IPS DF 6.9 (cell line): Measurements from ENCODE around the gene PPP1R17.

Experiments
- DNase-seq: peaks from one replicate; pipeline ENCODE4 v3.0.0-alpha.2; 2013; ENCODE audit warnings: low read depth, low spot score
- H3K27ac ChIP-seq: one replicate; pipeline ENCODE4 v1.5.1; 2013; ENCODE audit warnings: low read length, control low read depth
- H3K27me3 ChIP-seq: 2 replicates; pipeline ENCODE4 v1.6.1; 2013; ENCODE audit warnings: mild to moderate bottlenecking, low read length; ENCODE audit not compliant: control insufficient read depth, insufficient read depth
- H3K36me3 ChIP-seq: 2 replicates; pipeline ENCODE4 v1.6.1; 2013; ENCODE audit warnings: low read length; ENCODE audit not compliant: control insufficient read depth, insufficient read depth
- H3K4me1 ChIP-seq: 2 replicates; pipeline ENCODE4 v1.6.1; 2013; ENCODE audit warnings: low read length; ENCODE audit not compliant: control insufficient read depth, insufficient read depth
- H3K4me3 ChIP-seq: 2 replicates; pipeline ENCODE4 v1.5.1; 2013; ENCODE audit warnings: mild to moderate bottlenecking, low read length
- H3K9me3 ChIP-seq: 2 replicates; pipeline ENCODE4 v1.6.1; 2013; ENCODE audit warnings: low read length, inconsistent platforms; ENCODE audit not compliant: control insufficient read depth, insufficient read depth
- WGBS: extraction: QIAGEN DNeasy Blood & Tissue Kit; methylation state at CpG from one replicate; pipeline ENCODE4 v1.1.7; 2013; ENCODE audit warnings: mixed read lengths, missing lambda C conversion rate; ENCODE audit not compliant: insufficient read length, insufficient coverage; 5-methylcytosine and 5-hydroxymethylcytosine counted together

The PPP1R17 gene

DNA sequence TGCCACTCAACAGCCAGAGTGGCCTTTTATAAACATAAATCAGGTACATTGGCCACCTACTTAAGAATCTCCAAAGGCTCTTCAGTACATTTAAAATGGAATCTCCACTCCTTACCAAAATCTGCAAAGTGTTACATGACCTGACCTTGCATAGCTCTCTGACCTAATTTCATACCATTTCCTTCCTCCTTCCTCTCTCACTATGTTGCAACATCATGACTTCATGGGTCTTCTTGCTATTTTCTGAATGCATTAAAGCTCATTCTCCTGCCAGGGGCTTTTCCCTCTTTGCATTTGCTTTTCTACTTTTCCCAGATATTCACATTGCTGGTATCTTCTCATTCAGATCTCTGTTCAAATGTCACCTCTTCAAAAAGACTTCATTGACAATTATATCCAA, 22.1 kb upstream of the PPP1R17 start:
- no peak overlapping the region for H3K27ac ChIP-seq
- H3K27me3 ChIP-seq = no peaks in the 10 kb centered on the region
- H3K36me3 ChIP-seq = no peaks in the 10 kb centered on the region
- H3K4me3 ChIP-seq = no peak overlapping the region
- DNase-seq = no peak
- H3K4me1 ChIP-seq = 0 out of 2 replicates have a peak, but pooled peaks cover 1% of the 10 kb centered on the region
- no peaks in the 10 kb centered on the region for H3K9me3 ChIP-seq

DNA sequence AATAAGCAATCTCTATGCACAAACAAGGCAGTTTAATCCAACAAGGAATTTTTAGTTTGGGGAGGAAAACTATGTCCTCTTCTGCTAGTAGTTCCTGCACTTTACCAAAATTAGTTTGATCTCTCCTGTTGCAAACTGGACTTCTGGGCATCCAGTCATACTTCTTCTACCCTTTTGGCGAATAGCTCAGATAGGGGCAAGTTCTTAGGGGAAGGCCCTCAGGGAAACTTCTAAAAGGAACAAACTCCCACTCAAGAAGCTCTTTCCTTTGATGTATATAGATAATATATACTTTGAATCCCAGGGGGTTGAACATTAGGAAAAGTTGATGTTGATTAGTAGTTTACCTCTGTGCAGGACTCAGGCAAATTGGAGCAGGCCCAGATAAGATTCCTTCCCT, 21.5 kb upstream of the PPP1R17 start:
- 0 out of 2 replicates have a peak, but pooled peaks cover 1% of the 10 kb centered on the region for H3K4me1 ChIP-seq
- H3K4me3 ChIP-seq = no peak overlapping the region
- WGBS = no CpG with 5 or more reads among the region's 1 CpG
- no peaks in the 10 kb centered on the region for H3K9me3 ChIP-seq
- no peaks in the 10 kb centered on the region for H3K27me3 ChIP-seq
- no peaks in the 10 kb centered on the region for H3K36me3 ChIP-seq
- DNase-seq = no peak
- no peak overlapping the region for H3K27ac ChIP-seq

DNA sequence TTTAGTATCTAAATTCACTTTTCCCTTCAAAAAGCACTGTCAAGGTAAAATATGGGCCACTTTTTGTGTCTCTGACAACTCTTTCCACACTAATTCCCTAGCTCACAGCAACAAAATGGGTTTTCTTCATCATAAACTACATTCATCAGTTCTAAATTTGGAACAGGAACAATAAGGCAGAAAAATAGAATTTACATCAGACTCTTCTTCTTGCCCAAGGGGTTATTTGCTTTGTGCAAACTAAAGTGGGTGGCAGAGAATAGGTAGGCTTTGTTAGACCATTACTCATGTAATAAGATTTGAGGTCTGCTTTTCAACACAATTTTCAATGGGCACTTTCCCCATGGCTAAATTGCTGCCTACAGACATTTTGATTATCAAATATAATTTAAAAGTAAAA, 17.6 kb upstream of the PPP1R17 start:
- H3K4me1 ChIP-seq = no peaks in the 10 kb centered on the region
- no peak overlapping the region for H3K27ac ChIP-seq
- DNase-seq = no peak
- H3K9me3 ChIP-seq = no peaks in the 10 kb centered on the region
- no peaks in the 10 kb centered on the region for H3K27me3 ChIP-seq
- H3K36me3 ChIP-seq = no peaks in the 10 kb centered on the region
- H3K4me3 ChIP-seq = no peak overlapping the region

DNA sequence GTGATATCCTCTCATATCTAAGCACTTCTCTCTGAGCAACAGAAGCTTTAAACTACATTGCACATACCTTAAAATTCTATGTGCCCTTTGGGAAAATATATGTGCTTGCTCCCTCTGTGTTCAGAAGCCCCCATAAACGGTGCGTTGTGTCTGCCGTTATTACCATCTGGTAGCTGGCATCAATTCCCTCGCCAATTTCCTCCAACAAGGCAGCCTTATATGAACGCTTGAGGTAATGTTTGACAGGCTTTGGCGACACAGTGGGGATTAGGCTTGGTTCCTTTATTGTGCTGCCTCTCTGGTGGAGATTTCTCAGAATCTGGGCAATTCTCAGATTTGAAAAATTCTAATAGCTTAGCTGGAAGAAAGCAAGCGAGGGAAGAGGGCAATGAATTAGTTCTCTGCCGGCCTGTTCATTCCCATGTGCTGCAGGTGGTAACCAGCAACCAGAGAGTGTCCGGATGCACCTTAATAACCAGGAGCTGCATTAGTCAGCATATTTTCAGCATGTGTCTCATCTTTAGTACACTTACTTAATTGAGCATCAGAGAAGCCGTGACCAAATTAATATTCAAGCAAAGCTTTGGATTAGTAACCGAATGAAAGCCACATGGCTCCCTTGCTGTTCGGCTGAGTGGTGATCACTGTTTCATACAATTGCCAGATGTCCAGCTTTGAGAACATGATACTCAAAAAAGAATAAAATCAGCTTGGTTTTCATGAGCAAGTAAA, 7.3 kb upstream of the PPP1R17 start:
- DNase-seq = no peak
- Histone ChIP-seq H3K9me3 (no peaks in the 10 kb centered on the region), H3K36me3 (no peaks in the 10 kb centered on the region), H3K4me1 (no peaks in the 10 kb centered on the region), H3K4me3 (no peak overlapping the region), H3K27ac (no peak overlapping the region), H3K27me3 (no peaks in the 10 kb centered on the region)
- WGBS = no CpG with 5 or more reads among the region's 12 CpGs

DNA sequence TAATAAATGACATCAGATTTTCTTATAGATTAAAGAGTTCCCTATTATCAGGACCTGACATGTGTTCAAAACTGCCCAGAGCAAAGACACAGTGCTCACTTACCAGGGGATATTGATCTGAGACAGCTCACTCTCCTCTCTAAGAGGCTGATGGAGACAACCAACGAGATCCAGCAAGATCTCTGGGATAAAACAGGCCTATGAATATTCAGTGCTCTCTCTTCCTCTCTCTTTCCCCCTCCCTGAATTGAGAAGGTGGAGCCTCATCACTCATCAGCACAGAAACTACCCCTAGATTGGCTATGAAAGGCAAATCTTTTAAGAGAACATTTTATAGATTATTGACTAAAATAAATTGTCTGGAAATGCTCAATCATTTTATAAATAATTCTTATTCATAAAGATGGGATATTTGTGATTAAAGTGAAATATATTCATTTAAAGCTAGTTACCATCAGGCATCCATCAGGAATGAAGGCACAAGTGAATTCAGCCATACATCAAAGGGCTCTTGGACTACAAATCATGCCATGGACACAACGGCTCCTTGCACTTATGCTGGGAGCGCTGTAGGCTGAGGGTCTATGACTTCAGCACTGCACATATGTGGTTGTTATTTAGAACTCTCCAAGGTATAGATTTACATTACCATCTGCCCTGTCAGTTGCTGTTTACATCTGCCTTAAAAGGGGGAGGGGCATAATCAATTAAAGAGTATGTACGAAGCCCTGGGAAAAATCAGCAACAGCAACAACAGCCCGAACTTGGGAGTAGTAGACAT, 3.4 kb upstream of the PPP1R17 start:
- WGBS = no CpG with 5 or more reads among the region's 5 CpGs
- Histone ChIP-seq H3K27ac (no peak overlapping the region), H3K27me3 (no peaks in the 10 kb centered on the region), H3K4me3 (no peak overlapping the region), H3K4me1 (0 out of 2 replicates have a peak, but pooled peaks cover 2% of the 10 kb centered on the region), H3K9me3 (no peaks in the 10 kb centered on the region), H3K36me3 (no peaks in the 10 kb centered on the region)
- DNase-seq = no peak

DNA sequence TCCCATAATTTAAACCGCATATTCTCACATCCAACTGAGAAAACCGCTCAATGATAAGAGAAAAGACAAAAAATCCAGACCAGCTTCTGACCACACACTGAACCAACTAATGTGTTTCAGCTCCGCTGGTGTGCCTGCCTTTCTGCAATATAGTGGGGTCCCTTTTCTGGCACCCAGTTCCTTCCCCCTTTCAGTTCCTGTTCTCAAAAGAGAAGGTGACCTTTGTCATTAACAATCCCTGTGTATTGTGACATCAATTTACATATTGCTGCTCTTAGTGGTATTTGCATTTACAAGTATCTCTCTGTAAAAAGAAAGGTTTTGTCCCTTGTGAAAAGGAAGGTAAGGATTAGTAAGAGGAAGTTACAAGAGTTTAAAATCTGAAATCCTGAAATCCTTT, 1.4 kb downstream of the PPP1R17 start:
- Histone ChIP-seq H3K27me3 (no peaks in the 10 kb centered on the region), H3K4me3 (no peak overlapping the region), H3K27ac (no peak overlapping the region), H3K4me1 (peaks cover 8% of the 10 kb centered on the region; the same call in 1 of the 2 replicates), H3K36me3 (no peaks in the 10 kb centered on the region), H3K9me3 (no peaks in the 10 kb centered on the region)
- WGBS = no CpG with 5 or more reads among the region's 3 CpGs
- no peak for DNase-seq

DNA sequence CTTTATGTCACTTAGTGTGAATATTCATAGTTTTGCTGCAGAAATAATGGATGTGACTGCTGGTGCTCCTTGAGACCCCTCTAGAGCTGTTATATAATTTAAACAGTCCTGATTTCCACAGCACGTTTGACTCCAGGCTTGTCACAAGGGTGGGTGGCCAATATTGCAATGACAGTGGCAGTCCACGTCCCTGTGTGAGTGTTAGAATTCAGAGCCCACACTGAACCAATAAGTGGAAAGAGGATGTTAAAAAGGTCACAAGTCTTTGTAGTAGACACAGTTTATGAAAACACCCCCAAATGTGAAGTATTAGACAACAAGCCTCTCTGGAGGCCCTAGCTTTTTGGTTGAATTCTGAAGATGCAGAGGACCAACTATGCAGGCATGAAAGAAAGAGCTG, 2.0 kb downstream of the PPP1R17 start:
- Histone ChIP-seq H3K27ac (no peak overlapping the region), H3K27me3 (no peaks in the 10 kb centered on the region), H3K36me3 (no peaks in the 10 kb centered on the region), H3K4me3 (no peak overlapping the region), H3K9me3 (no peaks in the 10 kb centered on the region), H3K4me1 (peaks cover 8% of the 10 kb centered on the region; the same call in 1 of the 2 replicates)
- no peak for DNase-seq
- no CpG with 5 or more reads among the region's 2 CpGs for WGBS

DNA sequence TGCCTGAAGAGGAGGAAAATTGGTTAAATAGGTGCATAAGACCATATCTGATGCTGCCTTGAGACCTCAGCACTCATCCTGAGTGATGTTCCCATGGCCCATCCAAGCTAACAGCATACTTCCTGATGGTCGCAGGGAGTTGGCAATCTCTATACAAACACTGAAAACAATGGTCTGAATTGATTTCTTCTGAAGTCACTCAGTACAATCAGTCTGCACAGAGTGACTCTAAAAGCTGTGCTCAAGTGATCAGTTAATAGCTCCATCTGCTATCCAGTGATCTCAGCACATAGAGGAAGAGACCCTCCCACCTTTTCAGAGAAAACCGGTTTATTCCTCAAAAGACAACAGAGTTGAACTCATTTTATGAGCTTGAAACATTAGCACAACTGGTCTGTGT, 3.9 kb downstream of the PPP1R17 start:
- no CpG with 5 or more reads among the region's 2 CpGs for WGBS
- DNase-seq = no peak

DNA sequence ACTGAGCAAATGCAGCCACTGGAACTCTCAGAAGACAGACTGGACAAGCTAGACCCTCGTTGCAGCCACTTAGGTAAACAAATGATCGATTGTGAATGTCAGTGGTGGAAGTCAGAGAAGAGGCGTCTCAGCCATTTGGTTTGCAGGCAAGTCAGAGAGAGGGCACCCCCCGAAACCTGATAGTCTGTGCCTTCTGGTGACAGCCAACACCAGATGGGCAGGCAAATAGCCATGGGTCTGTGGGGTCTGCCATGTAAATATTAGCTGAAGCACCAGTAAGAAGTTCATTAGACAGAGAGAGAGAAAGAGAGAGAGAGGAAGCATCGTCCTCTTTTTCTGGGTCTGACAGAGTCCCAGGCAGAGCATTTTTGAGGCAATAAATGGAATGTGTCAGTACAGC, 5.4 kb downstream of the PPP1R17 start:
- no peaks in the 10 kb centered on the region for H3K36me3 ChIP-seq
- no peaks in the 10 kb centered on the region for H3K9me3 ChIP-seq
- no peaks in the 10 kb centered on the region for H3K27me3 ChIP-seq
- WGBS = no CpG with 5 or more reads among the region's 5 CpGs
- no peak overlapping the region for H3K27ac ChIP-seq
- DNase-seq = no peak
- H3K4me3 ChIP-seq = no peak overlapping the region
- H3K4me1 ChIP-seq = peaks cover 6% of the 10 kb centered on the region; the same call in 1 of the 2 replicates

More for the DNA sequence above, 3.9 kb downstream of the PPP1R17 start:
- H3K36me3 ChIP-seq = no peaks in the 10 kb centered on the region
- no peaks in the 10 kb centered on the region for H3K9me3 ChIP-seq
- no peak overlapping the region for H3K4me3 ChIP-seq
- peaks cover 8% of the 10 kb centered on the region; the same call in 1 of the 2 replicates for H3K4me1 ChIP-seq
- H3K27ac ChIP-seq = no peak overlapping the region
- no peaks in the 10 kb centered on the region for H3K27me3 ChIP-seq

DNA sequence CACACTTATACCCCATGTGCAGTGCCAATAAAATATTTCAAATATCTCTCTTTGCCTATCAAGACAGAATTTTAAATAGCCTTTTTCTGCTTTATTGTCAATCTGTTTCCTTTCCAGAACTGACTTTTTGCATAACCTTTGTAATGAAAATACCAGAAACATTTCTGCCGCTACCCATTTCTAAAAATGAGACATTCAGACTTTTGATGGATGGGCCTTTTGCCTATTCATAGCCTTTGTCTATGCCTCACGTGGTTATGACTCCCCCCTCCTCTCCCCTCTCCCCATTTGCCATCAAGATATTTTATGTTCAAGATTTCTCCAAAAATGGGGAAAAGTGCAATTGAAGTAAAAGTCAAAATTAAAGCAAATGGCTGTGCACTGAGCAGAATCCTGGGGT, 5.9 kb downstream of the PPP1R17 start:
- WGBS = no CpG with 5 or more reads among the region's 2 CpGs
- DNase-seq = no peak
- Histone ChIP-seq H3K9me3 (no peaks in the 10 kb centered on the region), H3K4me1 (peaks cover 6% of the 10 kb centered on the region; the same call in 1 of the 2 replicates), H3K4me3 (no peak overlapping the region), H3K27me3 (no peaks in the 10 kb centered on the region), H3K36me3 (no peaks in the 10 kb centered on the region), H3K27ac (no peak overlapping the region)
